Glutamatergic neuron (in vitro differentiated cells): ENCODE data around the gene SPTB. TPM values are rescaled to one million over a fixed set of nuclear protein-coding genes. Genes with fewer than 3 reads are reported as not detected.

ENCODE experiments used
- DNase-seq: peaks from one replicate; pipeline ENCODE4 v3.0.0; 2022
- H3K27ac Mint-ChIP-seq: one replicate; pipeline ENCODE4 v1.8.0; 2020; ENCODE audit warnings: mild to moderate bottlenecking, mixed read lengths, inconsistent platforms; ENCODE audit not compliant: unreplicated experiment
- H3K27me3 Mint-ChIP-seq: one replicate; pipeline ENCODE4 v1.8.0; 2020; ENCODE audit warnings: mild to moderate bottlenecking, moderate library complexity, mixed read lengths, inconsistent platforms; ENCODE audit not compliant: unreplicated experiment
- H3K36me3 Mint-ChIP-seq: one replicate; pipeline ENCODE4 v1.8.0; 2020; ENCODE audit warnings: mild to moderate bottlenecking, mixed read lengths, inconsistent platforms; ENCODE audit not compliant: unreplicated experiment
- H3K4me1 Mint-ChIP-seq: one replicate; pipeline ENCODE4 v1.8.0; 2020; ENCODE audit warnings: mild to moderate bottlenecking, low read depth, mixed read lengths, inconsistent platforms; ENCODE audit not compliant: unreplicated experiment
- H3K4me3 Mint-ChIP-seq: one replicate; pipeline ENCODE4 v1.8.0; 2020; ENCODE audit warnings: mild to moderate bottlenecking, mixed read lengths, inconsistent platforms; ENCODE audit not compliant: unreplicated experiment
- H3K9me3 Mint-ChIP-seq: one replicate; pipeline ENCODE4 v1.8.0; 2020; ENCODE audit warnings: mild to moderate bottlenecking, moderate library complexity, mixed read lengths, inconsistent platforms; ENCODE audit not compliant: unreplicated experiment
- total RNA-seq: library from RNA; stranded (reverse); fragmentation: NEBNext Ultra II Directional; extraction: Animal tissue kit (Norgen Biotek cat#: 25700); gene quantifications from one replicate; pipeline ENCODE4 v1.2.1, GENCODE V29; 2021; ENCODE audit not compliant: unreplicated experiment
- TF ChIP-seq, protein P1 (sequence below): fragments of 200-600 bp; sonication (generic); IDR thresholded peaks from one replicate; pipeline ENCODE4 v1.5.0; 2021; ENCODE audit not compliant: partially characterized antibody, unreplicated experiment

Gene SPTB
- total RNA-seq, 1 donor from 2014 or later = 1.9 TPM

DNA sequence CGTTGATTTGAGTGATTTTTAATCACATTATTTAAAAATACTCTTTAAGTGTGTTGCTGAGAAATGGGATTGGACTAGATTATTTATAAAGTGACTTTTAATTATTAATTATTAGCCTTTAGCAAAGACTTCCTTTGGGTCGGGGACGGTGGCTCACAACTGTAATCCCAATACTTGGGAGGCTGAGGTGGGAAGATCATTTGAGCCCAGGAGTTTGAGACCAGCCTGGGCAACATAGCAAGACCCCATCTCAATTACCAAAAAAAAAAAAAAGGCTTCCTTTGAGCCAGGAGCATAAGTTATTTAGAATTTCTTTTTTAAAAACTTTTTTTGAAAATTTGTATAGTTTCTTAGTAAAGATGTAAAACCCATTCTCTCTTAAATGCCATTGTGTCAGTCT, 43.3 kb upstream of the SPTB start:
- Mint-ChIP-seq H3K4me3 (no peak overlapping the region), H3K27ac (no peak overlapping the region), H3K4me1 (no peaks in the 10 kb centered on the region), H3K27me3 (no peaks in the 10 kb centered on the region), H3K36me3 (no peaks in the 10 kb centered on the region), H3K9me3 (no peaks in the 10 kb centered on the region)
- DNase-seq = no peak
- TF ChIP-seq, protein P1, sequence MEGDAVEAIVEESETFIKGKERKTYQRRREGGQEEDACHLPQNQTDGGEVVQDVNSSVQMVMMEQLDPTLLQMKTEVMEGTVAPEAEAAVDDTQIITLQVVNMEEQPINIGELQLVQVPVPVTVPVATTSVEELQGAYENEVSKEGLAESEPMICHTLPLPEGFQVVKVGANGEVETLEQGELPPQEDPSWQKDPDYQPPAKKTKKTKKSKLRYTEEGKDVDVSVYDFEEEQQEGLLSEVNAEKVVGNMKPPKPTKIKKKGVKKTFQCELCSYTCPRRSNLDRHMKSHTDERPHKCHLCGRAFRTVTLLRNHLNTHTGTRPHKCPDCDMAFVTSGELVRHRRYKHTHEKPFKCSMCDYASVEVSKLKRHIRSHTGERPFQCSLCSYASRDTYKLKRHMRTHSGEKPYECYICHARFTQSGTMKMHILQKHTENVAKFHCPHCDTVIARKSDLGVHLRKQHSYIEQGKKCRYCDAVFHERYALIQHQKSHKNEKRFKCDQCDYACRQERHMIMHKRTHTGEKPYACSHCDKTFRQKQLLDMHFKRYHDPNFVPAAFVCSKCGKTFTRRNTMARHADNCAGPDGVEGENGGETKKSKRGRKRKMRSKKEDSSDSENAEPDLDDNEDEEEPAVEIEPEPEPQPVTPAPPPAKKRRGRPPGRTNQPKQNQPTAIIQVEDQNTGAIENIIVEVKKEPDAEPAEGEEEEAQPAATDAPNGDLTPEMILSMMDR = no peak

DNA sequence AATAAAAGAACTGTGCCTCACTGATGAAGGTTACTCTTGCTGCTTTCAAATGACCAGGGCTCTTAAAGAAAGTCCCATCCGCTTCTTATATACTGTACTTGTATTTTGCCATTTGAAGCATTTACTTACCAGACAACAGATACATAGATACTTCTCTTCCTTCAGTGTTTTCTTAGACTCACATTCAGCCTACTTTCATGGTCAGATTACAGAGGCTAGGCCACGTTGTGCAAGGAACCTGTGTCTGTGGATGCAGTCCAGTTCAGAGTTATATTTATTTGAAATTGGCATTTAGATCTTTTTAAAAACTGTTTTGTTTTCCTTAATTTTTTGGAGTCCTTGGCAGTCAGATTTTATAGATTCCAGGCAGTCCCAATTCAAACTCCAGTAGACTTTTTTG, 40.8 kb upstream of the SPTB start:
- no peaks in the 10 kb centered on the region for H3K36me3 Mint-ChIP-seq
- no peak overlapping the region for H3K4me3 Mint-ChIP-seq
- TF ChIP-seq, protein P1 = no peak
- peaks cover 3% of the 10 kb centered on the region for H3K27me3 Mint-ChIP-seq
- H3K9me3 Mint-ChIP-seq = no peaks in the 10 kb centered on the region
- H3K4me1 Mint-ChIP-seq = peaks cover 3% of the 10 kb centered on the region
- DNase-seq = no peak
- H3K27ac Mint-ChIP-seq = no peak overlapping the region

DNA sequence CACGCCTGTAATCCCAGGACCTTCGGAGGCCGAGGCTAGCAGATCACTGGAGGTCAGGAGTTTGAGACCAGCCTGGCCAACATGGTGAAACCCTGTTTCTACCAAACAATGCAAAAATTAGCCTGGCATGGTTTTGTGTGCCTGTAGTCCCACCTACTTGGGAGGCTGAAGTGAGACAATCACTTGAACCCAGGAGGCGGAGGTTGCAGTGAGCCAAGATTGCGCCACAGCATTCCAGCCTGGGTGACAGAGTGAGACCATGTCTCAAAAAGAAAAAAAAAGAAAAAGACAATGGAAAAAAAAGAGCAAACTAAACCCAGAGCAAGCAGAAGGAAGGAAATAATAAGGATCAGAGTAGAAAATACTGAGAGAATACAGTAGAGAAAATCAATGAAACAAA, 39.9 kb upstream of the SPTB start:
- no peaks in the 10 kb centered on the region for H3K9me3 Mint-ChIP-seq
- H3K27ac Mint-ChIP-seq = no peak overlapping the region
- H3K4me1 Mint-ChIP-seq = peaks cover 9% of the 10 kb centered on the region
- TF ChIP-seq, protein P1 = no peak
- H3K36me3 Mint-ChIP-seq = no peaks in the 10 kb centered on the region
- DNase-seq = no peak
- peaks cover 3% of the 10 kb centered on the region for H3K27me3 Mint-ChIP-seq
- no peak overlapping the region for H3K4me3 Mint-ChIP-seq

DNA sequence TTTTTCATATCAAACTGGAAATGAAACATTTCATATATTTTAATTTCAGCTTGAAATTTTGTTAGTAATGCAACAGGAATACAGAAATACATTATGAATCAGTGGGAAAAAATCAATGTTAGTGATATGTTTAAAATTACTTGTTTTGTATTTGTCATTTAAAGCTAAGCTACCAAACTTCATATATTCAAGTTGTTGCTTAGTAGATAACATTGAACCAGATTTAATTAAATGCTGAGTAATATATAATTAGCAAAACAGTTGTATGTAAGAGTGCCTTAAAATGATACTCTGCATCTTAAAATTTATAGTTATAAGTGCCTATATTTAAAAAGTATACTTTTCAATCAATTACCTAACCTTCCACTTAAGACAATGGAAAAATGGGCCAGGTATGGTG, 39.5 kb upstream of the SPTB start:
- no peak for DNase-seq
- Mint-ChIP-seq H3K9me3 (no peaks in the 10 kb centered on the region), H3K36me3 (no peaks in the 10 kb centered on the region), H3K27ac (no peak overlapping the region), H3K4me3 (no peak overlapping the region), H3K4me1 (peaks cover 9% of the 10 kb centered on the region), H3K27me3 (peaks cover 5% of the 10 kb centered on the region)
- TF ChIP-seq, protein P1 = no peak

DNA sequence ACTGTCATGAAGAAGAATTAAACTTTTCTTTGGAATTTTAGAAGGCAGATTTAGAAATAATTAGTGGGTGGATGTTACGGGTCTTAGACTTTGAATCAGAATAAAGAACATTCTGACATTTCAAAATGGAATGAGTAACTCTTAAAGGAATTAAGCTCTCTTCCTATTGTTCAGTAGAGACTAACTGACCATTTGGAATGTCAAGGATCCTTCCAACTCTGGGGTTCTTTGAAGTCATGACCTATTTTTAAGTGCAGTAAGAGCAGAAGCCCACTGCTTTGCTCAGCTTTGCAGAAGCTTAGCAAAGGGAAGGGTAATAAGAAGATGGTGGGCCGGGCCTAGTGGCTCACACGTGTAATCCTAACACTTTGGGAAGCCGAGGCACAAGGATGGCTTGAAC, 38.5 kb upstream of the SPTB start:
- DNase-seq = no peak
- H3K4me1 Mint-ChIP-seq = peaks cover 9% of the 10 kb centered on the region
- H3K36me3 Mint-ChIP-seq = no peaks in the 10 kb centered on the region
- TF ChIP-seq, protein P1 = no peak
- H3K27ac Mint-ChIP-seq = no peak overlapping the region
- no peak overlapping the region for H3K4me3 Mint-ChIP-seq
- no peaks in the 10 kb centered on the region for H3K9me3 Mint-ChIP-seq
- peaks cover 11% of the 10 kb centered on the region for H3K27me3 Mint-ChIP-seq
